Sigmoid colon (tissue), 4 donors: Measurements from ENCODE around the gene MAPK6.

ENCODE experiments used
- POLR2A ChIP-seq, 2 donors: fragments of 450-650 bp; IDR thresholded peaks; one replicate each; pipeline ENCODE4 v1.6.1; 2016; ENCODE audit warnings: antibody characterized with exemption in 2 of 2, mild to moderate bottlenecking in 2 of 2, moderate library complexity in 2 of 2
- POLR2AphosphoS5 ChIP-seq, 4 donors: sonication (generic); formaldehyde crosslinking; IDR thresholded peaks; one replicate each; pipeline ENCODE4 v1.6.1; 2017; ENCODE audit warnings: antibody characterized with exemption in 4 of 4

DNA sequence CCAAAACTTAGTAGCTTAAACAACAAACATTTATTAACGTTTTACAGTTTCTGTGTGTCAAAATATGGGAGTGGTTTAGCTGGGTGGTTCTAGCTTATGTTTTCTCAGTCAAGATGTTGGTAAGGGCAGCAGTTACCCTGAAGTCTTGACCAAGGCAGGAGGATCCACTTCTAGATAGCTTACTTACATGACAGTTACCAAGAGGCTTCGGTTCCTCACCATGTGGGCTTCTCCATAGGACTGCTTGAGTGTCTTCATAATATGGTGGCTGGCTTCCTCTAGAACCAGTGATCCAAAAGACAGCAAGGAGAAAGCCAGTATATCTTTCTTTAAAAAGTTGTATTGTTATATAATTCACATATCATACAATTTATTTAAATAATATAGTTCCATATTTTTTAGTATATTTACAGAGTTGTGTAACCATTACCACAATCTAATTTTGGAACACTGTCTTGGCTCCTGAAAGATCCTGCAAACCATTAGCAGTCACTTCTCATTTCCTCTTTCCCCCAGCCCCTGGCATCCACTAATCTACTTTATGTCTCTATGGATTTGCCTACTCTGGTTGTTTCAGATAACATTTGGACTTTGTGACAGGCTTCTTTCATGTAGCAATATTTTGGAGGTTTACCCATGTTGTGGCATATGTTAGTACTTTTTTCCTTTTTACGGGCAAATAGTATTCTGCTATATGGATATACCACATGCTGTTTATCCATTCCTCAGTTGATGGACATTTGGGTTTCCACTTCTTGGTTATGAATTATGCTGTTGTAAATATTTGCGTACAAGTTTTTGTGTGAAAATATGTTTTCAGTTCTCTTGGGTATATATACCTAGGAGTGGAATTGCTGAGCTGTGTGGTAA is 33.3 kb downstream of the MAPK6 start:
- TF ChIP-seq POLR2A (IDR thresholded peaks at IDR 0.05), result no peak
- no peak for TF ChIP-seq POLR2AphosphoS5 (IDR thresholded peaks at IDR 0.05)
